HG03196 (cell line): ENCODE measurements around the gene SPP1.
"Not testable (repeated sequence)": the region's sequence is repeated elsewhere in the genome, so short reads cannot be mapped to it uniquely, and the experiment has no call there.

ENCODE experiments used
- ATAC-seq: cut with Tn5 transposase; IDR thresholded peaks from one replicate; pipeline ENCODE4 v1.9.1; 2021; ENCODE audit not compliant: unreplicated experiment

The SPP1 gene

GRCh38 chr4:87985097-87985886, 9.8 kb downstream of the SPP1 start:
- ATAC-seq, result peak; percentile 82

GRCh38 chr4:87985887-87986200, 10.3 kb downstream of the SPP1 start:
- ATAC-seq, result no peak

GRCh38 chr4:87986508-87986907, 11.0 kb downstream of the SPP1 start:
- ATAC-seq, result no peak

GRCh38 chr4:87989765-87990164, 14.3 kb downstream of the SPP1 start:
- no peak for ATAC-seq

GRCh38 chr4:87995435-87995834, 19.9 kb downstream of the SPP1 start:
- no peak for ATAC-seq

GRCh38 chr4:87999191-87999691, 23.7 kb downstream of the SPP1 start:
- ATAC-seq, result not testable (repeated sequence)

GRCh38 chr4:88001871-88002270, 26.4 kb downstream of the SPP1 start:
- no peak for ATAC-seq

GRCh38 chr4:88002786-88003185, 27.3 kb downstream of the SPP1 start:
- no peak for ATAC-seq

GRCh38 chr4:88003261-88003660, 27.7 kb downstream of the SPP1 start:
- no peak for ATAC-seq

- ATAC-seq, result no peak
These were observed 29.6 kb downstream of the SPP1 start for GRCh38 chr4:88005076-88005475.

GRCh38 chr4:88005946-88006345, 30.4 kb downstream of the SPP1 start:
- ATAC-seq, result no peak

GRCh38 chr4:88006956-88007303, 31.4 kb downstream of the SPP1 start:
- no peak for ATAC-seq

GRCh38 chr4:88007304-88008121, 32.0 kb downstream of the SPP1 start, which contains the start of gene PKD2:
Gene PKD2, plus strand, starts transcription at chr4:88007635. Its CDS starts 99 bp downstream, at chr4:88007734.
- peak; percentile 86 for ATAC-seq

- peak; percentile 23 for ATAC-seq
These were observed 32.7 kb downstream of the SPP1 start for GRCh38 chr4:88008122-88008742.

- ATAC-seq, result no peak
These were observed 33.2 kb downstream of the SPP1 start for GRCh38 chr4:88008743-88009171.

- ATAC-seq, result no peak
These were observed 34.4 kb downstream of the SPP1 start for GRCh38 chr4:88009871-88010270.

GRCh38 chr4:88010966-88011365, 35.5 kb downstream of the SPP1 start:
- ATAC-seq, result no peak

GRCh38 chr4:88012647-88013046, 37.1 kb downstream of the SPP1 start:
- ATAC-seq, result peak; percentile 56

- no peak for ATAC-seq
These were observed 38.9 kb downstream of the SPP1 start for GRCh38 chr4:88014386-88014905.

GRCh38 chr4:88015659-88016295, 40.3 kb downstream of the SPP1 start:
- ATAC-seq, result no peak
